Keratinocyte (primary cell): ENCODE measurements around the gene GJD4.

Source experiments
- EZH2 ChIP-seq: IDR thresholded peaks from one replicate; pipeline ENCODE4 v1.6.1; 2012; ENCODE audit warnings: inconsistent platforms, mild to moderate bottlenecking, low read length, moderate library complexity
- TF ChIP-seq, protein P1 (sequence below), 3 experiments: IDR thresholded peaks in 1 of 3; conservative IDR thresholded peaks in 1 of 3; optimal IDR thresholded peaks in 1 of 3; 2 replicates in 2 of 3; 3 replicates in 1 of 3; pipeline versions ENCODE3 to v1.5.1; 2011; ENCODE audit warnings: low read length in 3 of 3, mild to moderate bottlenecking in 3 of 3, moderate library complexity in 2 of 3, control low read depth in 1 of 3, inconsistent platforms in 1 of 3; ENCODE audit not compliant: insufficient read depth in 2 of 3; ENCODE audit errors: extremely low read depth in 1 of 3

DNA sequence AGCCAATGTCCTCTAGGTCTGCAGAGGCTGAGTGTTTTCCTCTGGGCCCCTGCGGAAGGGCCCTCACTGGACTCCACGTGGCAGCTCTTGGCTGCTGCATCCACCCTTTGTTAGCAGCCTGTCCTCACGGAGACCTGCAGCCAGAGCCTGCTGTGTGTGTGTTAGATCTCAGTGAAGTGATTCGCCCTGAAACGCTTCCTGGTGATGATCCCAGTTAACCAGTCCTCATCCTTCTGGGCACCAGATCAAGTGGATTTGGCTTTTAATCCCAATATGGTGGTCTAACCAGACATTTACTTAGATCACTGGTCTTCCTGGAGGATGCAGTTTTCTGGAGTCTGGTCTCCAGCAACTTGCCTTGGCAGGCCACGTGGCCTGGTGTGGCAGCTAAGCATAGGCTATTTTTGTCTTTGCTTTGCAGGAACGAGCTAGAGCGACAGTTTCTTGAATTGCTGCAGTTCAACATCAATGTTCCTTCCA is 39.5 kb upstream of the GJD4 start:
- TF ChIP-seq, protein P1, sequence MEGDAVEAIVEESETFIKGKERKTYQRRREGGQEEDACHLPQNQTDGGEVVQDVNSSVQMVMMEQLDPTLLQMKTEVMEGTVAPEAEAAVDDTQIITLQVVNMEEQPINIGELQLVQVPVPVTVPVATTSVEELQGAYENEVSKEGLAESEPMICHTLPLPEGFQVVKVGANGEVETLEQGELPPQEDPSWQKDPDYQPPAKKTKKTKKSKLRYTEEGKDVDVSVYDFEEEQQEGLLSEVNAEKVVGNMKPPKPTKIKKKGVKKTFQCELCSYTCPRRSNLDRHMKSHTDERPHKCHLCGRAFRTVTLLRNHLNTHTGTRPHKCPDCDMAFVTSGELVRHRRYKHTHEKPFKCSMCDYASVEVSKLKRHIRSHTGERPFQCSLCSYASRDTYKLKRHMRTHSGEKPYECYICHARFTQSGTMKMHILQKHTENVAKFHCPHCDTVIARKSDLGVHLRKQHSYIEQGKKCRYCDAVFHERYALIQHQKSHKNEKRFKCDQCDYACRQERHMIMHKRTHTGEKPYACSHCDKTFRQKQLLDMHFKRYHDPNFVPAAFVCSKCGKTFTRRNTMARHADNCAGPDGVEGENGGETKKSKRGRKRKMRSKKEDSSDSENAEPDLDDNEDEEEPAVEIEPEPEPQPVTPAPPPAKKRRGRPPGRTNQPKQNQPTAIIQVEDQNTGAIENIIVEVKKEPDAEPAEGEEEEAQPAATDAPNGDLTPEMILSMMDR (optimal IDR thresholded peaks at IDR 0.05 in 1 of 3, IDR thresholded peaks at IDR 0.05 in 1 of 3, conservative IDR thresholded peaks at IDR 0.05 in 1 of 3; ENCODE audit: extremely low read depth in 1 of 3, insufficient read depth in 2 of 3, low read length in 3 of 3), result no peak
- no peak for TF ChIP-seq EZH2
